ENCODE measurements around the gene PFAS.
A peak's percentile ranks its signal among the peaks of the same experiment; 100 is the strongest.

The PFAS gene

DNA sequence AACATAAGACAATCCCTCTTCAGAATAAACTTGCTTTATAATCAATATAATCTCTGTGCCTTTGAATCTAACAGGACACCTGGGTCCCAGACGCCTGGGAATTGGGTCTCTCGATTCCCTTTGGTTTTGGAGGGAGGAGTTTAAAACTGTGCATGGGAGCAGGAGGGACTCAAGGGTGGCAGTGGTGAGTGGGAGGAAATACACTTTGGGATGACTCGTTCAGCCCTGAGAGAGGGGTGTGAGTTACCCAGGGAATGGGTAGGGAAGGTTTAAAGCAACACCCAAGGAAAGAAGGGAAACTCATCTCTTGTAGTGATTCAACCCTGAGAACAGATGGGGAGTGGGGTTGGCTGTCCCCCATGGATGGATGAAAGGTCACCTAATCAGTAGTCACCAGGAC, 41.0 kb downstream of the PFAS start:
- H3K27ac ChIP-seq = no peak overlapping the region
- DNase-seq (ENCODE audit: low read depth, low spot score) = no peak

DNA sequence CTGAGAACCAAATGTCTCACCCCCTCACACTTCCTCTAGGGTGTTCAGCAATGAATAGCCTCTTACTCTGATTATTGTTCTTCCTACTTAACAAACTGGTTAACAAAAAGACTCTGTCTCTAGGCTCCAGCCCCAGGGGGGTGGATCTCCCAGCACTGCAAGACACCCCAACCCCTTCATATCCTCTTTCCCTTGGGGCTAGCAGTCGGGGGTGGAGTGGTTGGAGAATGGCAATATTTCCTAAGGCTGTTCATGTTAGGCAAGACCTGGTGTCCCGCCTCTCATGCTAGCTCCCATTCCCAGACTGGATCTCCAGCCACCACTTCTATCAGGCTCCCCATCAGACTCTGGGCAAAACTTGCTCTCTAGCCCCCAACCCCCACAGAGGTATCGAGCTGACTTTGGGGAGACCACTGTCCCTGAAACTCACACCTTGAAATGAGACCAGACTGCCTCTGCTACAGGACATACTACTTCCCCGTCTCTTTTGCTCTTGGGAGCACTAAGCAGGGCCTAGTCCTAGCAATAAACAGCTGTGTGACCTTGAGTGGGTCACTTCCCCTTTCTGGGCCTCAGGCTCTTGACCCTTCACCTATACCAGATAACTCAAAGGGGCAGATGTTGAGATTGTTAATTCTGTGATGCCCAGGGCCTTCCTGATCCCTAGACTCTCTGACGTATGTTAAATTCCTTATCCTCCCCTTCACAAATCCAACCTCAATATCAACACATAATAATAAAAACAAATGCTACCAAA, 43.7 kb downstream of the PFAS start:
- DNase-seq (ENCODE audit: low read depth, low spot score) = no peak
- H3K27ac ChIP-seq = no peak overlapping the region

DNA sequence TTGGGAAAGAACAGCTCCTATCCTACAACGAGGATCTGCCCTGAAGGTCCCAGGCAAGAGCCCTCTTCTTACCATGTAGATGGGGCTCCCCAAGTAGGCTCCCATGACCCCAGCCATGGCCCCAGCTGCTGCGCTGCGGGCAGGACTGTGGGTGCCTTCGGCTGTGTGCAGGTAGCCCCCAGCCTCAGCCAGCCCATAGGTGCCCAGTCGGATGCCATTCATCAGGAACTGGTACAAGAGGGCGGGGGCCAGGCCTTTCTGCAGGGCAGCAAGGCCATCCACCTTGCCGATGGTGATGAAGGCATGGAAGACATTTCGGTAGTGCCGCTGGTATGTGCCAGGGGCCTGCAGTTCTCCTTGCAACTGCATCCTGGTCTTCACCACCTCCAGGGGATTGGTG, 45.3 kb downstream of the PFAS start:
- no peak for DNase-seq (ENCODE audit: low read depth, low spot score)
- no peak overlapping the region for H3K27ac ChIP-seq

DNA sequence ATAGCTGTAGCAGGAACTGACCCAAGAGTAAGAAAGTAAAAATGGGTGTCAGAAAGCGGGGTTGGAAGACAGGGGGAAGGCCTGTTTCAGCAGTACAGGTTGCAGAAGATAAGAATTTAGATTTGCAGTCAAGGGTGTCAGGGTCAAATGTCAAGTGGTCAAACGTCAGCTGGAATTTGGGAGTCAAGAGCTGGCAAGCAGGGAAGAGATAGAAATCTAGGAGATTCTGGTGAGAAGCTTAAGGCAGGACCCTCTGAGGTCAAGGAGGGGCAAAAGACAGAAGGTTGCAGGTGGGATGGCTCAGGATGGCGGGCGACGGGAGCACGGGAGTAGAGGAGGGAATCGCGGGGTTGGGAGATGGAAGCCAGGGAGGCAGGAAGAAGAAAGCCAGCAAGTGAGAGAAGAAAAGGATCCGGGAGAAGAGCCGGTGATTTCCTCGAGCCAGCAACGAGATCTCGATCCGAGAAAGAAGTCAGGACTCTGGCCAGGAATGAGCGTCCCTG, 45.8 kb downstream of the PFAS start:
- no peak for DNase-seq (ENCODE audit: low read depth, low spot score)
- H3K27ac ChIP-seq = peak overlapping the region; percentile 82

DNA sequence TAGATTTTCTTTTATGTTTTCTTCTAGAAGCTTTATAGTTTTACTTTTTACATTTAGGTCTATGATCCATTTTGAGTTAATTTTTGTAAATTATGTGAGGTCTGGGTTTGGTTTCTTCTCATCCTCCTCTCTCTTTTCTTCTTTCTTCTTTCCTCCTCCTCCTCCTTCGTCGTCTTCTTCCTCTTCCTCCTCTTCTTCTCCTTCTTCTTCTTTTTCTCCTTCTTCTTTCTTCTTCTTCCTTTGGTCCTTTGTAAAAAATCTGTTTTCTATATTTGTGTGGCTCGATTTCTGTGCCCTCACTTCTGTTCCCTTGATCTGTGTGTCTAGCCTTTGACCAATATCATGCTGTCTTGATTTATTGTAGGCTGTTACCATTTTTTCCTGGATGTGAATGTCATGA, 51.1 kb downstream of the PFAS start:
- no peak for DNase-seq (ENCODE audit: low read depth, low spot score)

DNA sequence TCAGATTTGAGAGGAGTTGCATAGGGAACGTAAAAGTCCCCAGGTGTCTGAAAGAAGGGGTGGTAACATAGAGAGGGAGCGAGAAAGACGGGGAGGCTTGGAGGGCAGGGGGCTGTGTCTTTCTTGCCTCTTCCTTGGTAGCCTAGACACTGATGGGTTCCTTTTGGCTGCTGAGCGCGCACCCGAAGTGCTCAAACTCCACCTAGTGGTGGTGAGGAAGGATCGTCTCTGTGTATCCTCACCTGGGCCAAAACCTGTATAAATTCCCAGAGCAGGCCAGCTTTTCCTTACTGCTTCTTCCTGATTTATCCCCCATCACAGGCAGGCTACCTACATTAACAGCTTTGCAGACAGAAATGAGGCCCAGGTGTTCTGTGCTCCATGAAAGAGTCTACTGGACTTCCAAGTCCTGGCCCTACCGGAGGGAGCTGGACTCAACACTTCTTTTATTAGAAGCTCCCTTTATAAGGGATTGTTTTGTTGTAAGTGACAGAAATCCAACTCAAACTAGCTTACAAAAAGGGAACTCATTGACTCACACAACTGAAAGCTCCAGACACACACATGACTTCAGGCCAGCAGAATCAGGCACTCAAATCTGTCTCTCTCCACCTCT, 51.6 kb downstream of the PFAS start:
- peak; percentile 20 for DNase-seq (ENCODE audit: low read depth, low spot score)
- no peak overlapping the region for H3K27ac ChIP-seq

More for the DNA sequence above, 51.1 kb downstream of the PFAS start:
- H3K27ac ChIP-seq = no peak overlapping the region

DNA sequence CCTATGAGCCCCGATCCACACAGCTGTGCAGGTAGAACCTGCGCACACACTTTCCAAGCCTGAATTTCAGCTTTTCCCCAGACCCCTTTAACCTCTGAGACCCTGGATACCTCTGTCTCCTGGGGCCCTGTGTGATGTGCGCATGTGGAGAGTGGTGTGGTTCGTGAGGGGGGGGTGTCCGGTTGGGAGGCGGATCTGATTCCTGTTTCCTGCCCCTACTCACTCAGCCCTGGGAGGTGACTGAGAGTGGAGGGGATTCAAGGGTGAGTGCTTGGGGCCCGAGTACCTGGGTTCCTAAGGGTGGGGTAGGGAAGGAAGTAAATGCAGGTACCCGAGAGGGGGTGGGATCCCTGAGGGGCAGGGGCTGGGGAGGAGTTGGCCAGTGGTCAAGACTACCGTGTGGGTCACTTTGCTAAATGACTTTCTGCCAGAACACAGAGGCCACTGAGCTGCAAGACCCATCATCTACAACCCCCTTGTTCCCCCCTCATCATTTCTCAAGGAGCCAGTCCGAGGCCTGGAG, 61.6 kb downstream of the PFAS start:
- no peak overlapping the region for H3K27ac ChIP-seq

DNA sequence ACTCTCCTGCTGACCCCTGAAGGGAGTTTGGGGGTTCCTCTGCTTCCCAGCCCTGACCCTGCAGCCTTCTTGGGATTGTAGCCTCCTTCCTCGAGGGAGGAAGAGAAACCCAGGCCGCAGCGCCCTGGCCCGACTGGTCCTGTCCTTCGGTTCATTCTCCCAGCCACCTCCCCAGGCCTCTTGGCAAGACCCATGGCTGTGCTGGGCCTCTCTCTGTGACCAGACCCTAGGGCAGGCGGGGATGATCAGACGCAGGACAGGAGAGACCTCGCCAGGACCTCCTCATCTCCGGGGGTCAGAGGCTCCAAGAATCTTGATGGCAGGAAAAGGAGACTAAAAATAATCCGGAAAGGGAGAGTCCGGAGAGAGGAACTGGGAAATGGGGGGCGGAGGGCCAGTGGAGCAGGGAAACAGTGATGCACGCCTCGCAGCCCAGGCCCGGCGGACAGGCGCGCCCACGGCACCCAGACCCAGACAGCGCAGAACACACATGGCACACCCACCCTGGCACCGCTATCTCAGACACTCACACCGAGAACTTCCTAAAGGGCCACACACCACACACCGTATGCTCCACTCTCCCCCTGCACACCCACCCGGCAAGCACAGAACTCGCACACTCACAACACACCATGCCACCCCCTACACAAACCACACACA, 62.2 kb downstream of the PFAS start:
- no peak overlapping the region for H3K27ac ChIP-seq
- no peak for DNase-seq (ENCODE audit: low read depth, low spot score)

More for the DNA sequence above, 61.6 kb downstream of the PFAS start:
- DNase-seq (ENCODE audit: low read depth, low spot score) = no peak

DNA sequence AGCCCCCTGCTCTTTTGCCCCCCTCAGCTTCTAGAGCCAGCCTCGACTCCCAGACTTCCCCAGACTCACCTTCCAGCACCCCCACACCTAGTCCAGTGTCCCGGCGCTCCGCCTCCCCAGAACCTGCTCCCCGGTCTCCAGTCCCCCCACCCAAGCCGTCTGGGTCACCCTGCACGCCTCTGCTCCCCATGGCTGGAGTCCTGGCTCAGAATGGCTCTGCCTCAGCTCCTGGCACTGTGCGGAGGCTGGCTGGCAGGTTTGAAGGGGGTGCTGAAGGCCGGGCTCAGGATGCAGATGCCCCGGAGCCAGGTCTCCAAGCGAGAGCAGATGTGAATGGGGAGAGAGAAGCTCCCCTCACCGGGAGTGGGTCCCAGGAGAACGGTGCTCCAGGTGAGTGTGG, 63.2 kb downstream of the PFAS start:
- DNase-seq (ENCODE audit: low read depth, low spot score) = no peak
- H3K27ac ChIP-seq = no peak overlapping the region

DNA sequence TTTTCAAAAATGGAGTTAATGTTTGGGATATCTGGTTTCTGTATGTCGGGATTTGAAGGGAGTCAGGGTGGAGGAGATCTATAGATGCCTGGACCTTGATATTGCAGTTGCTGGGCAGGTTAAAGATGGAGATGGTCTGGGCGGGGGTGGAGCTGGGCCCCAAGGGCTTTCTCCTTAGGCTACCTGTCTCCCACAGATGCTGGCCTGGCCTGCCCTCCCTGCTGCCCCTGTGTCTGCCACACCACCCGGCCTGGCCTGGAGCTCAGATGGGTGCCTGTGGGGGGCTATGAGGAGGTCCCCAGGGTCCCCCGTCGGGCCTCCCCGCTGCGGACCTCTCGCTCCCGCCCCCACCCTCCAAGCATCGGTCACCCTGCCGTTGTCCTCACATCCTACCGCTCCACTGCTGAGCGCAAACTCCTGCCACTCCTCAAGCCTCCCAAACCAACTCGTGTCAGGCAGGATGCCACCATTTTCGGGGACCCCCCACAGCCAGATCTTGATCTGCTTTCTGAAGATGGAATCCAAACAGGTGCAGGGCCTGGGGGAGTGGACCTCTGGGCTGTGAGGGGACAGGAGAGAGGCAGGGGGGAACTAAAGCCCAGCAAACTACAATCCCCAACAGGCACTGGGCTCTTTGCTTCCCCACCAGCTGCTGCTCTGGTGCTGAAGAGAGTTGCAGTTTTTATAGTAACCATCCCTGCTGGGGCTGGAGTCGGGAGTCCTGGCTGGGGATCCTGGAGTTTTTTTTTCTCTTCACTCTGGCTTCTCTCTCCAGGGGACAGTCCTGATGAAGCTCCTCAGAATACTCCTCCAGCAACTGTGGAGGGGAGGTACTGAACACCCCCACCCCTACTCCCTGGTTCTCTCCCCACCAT, 63.9 kb downstream of the PFAS start:
- DNase-seq (ENCODE audit: low read depth, low spot score) = no peak

DNA sequence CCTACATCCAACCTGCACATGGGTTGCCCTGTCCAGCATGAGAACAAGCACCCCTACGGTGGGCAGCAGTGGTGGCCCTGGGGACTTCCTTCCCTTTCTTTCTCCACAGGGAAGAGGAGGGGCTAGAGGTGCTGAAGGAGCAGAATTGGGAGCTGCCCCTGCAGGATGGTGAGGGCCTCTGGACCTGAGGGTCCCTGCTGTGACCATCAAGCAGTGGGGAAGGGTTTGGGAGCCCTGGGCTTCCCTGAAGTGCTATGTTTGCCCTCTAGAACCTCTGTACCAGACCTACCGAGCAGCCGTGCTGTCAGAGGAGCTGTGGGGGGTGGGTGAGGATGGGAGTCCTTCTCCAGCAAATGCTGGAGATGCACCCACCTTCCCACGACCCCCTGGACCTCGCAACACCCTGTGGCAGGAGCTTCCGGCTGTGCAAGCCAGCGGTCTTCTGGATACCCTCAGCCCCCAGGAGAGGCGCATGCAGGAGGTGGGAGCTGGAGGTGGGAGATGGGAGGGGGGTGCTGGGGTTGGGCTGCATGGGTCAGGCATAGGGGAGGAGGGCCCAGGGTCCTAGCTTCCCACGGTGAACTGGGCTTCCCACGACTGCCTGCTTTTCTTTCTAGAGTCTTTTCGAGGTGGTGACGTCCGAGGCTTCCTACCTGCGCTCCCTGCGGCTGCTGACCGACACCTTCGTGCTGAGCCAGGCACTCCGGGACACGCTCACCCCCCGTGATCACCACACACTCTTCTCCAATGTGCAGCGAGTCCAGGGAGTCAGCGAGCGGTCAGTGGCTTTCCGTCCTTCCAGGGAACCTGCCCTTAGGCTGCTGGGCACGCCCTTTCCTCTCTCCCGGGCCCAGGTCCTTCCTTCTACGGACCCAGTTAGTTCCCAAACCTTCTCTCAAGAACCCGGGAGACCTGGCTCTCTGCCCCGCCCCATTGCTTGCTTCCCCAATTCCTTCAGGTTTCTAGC, 66.0 kb downstream of the PFAS start:
- no peak for DNase-seq (ENCODE audit: low read depth, low spot score)
- no peak overlapping the region for H3K27ac ChIP-seq

More for the DNA sequence above, 63.9 kb downstream of the PFAS start:
- H3K27ac ChIP-seq = no peak overlapping the region

DNA sequence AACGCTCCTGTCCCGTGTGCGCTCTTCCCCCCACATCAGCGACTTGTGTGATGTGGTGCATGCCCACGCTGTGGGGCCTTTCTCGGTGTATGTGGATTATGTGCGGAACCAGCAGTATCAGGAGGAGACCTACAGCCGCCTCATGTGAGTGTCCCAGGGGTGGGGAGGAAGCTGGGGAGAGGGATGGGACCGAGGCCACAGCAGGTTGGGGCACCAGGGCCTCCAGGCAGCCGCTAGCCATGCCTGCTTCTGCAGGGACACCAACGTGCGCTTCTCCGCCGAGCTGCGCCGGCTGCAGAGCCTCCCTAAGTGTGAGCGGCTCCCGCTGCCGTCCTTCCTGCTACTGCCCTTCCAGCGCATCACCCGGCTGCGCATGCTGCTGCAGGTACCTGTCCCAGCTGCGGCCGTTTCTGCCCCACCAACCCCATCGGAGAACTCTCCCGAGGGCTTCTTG, 66.7 kb downstream of the PFAS start:
- no peak for DNase-seq (ENCODE audit: low read depth, low spot score)
- H3K27ac ChIP-seq = no peak overlapping the region

DNA sequence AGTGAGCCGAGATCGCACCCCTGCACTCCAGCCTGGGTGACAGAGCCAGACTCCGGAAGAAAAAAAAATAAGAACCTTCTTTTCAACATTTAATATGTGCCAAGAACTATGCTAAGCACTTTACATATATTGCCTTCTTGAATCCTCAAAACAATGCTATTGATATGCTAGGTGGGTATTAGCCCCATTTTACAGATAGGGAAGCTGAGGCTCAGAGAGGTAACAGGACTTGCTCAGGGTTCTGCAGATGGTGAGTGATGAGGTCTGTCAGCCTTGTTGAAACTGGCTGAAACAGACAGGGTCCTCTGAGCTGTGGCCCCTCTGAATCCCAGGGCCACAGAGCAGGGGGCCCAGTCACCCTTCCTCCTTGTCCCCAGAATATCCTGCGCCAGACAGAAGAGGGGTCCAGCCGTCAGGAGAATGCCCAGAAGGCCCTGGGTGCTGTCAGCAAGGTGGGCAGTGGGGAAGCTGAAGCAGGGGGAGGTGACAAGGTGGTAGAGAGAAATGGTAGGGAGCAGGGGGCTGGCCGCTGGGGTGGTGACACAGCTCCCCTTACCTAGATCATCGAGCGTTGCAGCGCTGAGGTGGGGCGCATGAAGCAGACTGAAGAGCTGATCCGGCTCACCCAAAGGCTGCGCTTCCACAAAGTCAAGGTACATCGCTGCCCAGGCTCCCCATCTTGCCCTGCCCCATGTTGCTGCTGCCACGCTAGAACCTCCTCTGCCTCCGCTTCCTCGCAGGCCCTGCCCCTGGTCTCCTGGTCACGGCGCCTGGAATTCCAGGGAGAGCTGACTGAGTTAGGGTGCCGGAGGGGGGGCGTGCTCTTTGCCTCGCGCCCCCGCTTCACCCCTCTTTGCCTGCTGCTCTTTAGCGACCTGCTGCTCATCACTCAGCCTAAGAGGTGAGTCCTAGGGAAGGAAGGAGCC, 69.2 kb downstream of the PFAS start:
- no peak overlapping the region for H3K27ac ChIP-seq

More for the DNA sequence above, 69.2 kb downstream of the PFAS start:
- no peak for DNase-seq (ENCODE audit: low read depth, low spot score)

All from epithelial cell of prostate (primary cell).